ENCODE measurements around the gene SLC29A1. TPM values are rescaled to one million over a fixed set of nuclear protein-coding genes. Genes with fewer than 3 reads are reported as not detected.
"Not testable (repeated sequence)": the region's sequence is repeated elsewhere in the genome, so short reads cannot be mapped to it uniquely, and the experiment has no call there.

The SLC29A1 gene
- total RNA-seq, 2 experiments from 2014 or later = 24.8 to 25.4 TPM

- no peak for DNase-seq
- Mint-ChIP-seq H3K4me1 (peaks cover 22% of the 10 kb centered on the region), H3K9me3 (no peaks in the 10 kb centered on the region), H3K4me3 (no peak overlapping the region), H3K36me3 (ENCODE audit: low read depth) (peaks cover 8% of the 10 kb centered on the region), H3K27me3 (no peaks in the 10 kb centered on the region), H3K27ac (no peak overlapping the region)
- CTCF ChIA-PET = interaction anchor here (1.0 to 1.5 kb wide), 2 partner anchors 9 to 28 kb away, joined by 3 read pairs; no protein-coding TSS in a partner anchor
- POLR2A ChIA-PET = interaction anchor here (1.2 to 6.0 kb wide), 3 partner anchors 8 to 18 kb away, joined by 6 to 48 read pairs (median 6); partner anchors contain the start of gene HSP90AB1
Measured at GRCh38 chr6:44228433-44228832, 5.0 kb downstream of the SLC29A1 start.

- peaks cover 26% of the 10 kb centered on the region for H3K4me1 Mint-ChIP-seq
- POLR2A ChIA-PET = interaction anchor here (1.2 to 6.0 kb wide), 3 partner anchors 7 to 18 kb away, joined by 6 to 48 read pairs (median 6); partner anchors contain the start of gene HSP90AB1
- no peak overlapping the region for H3K27ac Mint-ChIP-seq
- H3K27me3 Mint-ChIP-seq = no peaks in the 10 kb centered on the region
- no peaks in the 10 kb centered on the region for H3K9me3 Mint-ChIP-seq
- peaks cover 8% of the 10 kb centered on the region for H3K36me3 Mint-ChIP-seq (ENCODE audit: low read depth)
- CTCF ChIA-PET = interaction anchor here (1.5 kb wide), 1 partner anchor 28 kb away, joined by 3 read pairs; no protein-coding TSS in a partner anchor
- H3K4me3 Mint-ChIP-seq = no peak overlapping the region
- no peak for DNase-seq
Measured at GRCh38 chr6:44228836-44229235, 5.4 kb downstream of the SLC29A1 start.

DNA sequence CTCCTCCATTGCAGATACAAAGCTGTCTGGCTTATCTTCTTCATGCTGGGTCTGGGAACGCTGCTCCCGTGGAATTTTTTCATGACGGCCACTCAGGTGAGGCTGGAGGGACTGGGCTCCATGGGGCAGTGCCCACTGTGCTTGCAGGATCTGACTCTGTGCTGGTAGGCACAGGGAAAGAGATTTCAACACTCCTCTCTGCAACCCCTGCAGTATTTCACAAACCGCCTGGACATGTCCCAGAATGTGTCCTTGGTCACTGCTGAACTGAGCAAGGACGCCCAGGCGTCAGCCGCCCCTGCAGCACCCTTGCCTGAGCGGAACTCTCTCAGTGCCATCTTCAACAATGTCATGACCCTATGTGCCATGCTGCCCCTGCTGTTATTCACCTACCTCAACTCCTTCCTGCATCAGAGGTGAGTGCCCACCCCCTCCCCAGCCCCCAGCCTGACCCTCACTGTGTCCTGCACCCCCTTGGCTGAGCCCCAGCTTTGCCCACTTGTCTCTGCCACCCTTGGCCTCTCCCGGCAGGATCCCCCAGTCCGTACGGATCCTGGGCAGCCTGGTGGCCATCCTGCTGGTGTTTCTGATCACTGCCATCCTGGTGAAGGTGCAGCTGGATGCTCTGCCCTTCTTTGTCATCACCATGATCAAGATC is 6.1 kb downstream of the SLC29A1 start:
- peaks cover 20% of the 10 kb centered on the region for H3K4me1 Mint-ChIP-seq
- no peak for DNase-seq
- no peak overlapping the region for H3K27ac Mint-ChIP-seq
- H3K36me3 Mint-ChIP-seq (ENCODE audit: low read depth) = peaks cover 8% of the 10 kb centered on the region
- H3K27me3 Mint-ChIP-seq = no peaks in the 10 kb centered on the region
- no peaks in the 10 kb centered on the region for H3K9me3 Mint-ChIP-seq
- no peak overlapping the region for H3K4me3 Mint-ChIP-seq
- POLR2A ChIA-PET = interaction anchor here (2.0 kb wide), 1 partner anchor 18 kb away, joined by 8 read pairs; the partner anchor contains the start of gene HSP90AB1
- CTCF ChIA-PET = no interaction called here

DNA sequence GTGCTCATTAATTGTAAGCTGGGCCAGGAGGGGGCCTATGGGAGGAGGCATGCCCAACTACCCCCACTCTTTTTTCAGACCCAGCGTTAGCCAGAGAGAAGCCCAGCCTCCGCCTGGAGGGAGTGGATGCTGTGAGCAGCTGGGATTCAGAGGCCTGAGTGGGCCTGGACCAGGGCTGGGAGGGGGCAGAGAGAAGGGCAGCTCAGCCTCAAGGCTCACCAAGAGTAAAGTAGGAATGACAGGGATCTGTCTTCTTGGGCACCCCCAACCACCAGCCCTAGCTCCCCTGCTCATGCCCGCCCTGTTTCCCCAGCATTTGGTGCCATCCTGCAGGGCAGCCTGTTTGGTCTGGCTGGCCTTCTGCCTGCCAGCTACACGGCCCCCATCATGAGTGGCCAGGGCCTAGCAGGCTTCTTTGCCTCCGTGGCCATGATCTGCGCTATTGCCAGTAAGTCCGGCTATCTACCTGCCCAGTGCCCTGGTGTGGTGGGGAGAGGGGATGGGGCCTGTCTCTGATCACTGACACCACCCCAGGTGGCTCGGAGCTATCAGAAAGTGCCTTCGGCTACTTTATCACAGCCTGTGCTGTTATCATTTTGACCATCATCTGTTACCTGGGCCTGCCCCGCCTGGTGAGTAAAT is 6.8 kb downstream of the SLC29A1 start:
- no peak overlapping the region for H3K4me3 Mint-ChIP-seq

GRCh38 chr6:44231426-44231825 is 8.0 kb downstream of the SLC29A1 start:
- H3K36me3 Mint-ChIP-seq (ENCODE audit: low read depth); H3K4me3 Mint-ChIP-seq; H3K4me1 Mint-ChIP-seq; H3K27me3 Mint-ChIP-seq; DNase-seq; POLR2A ChIA-PET; H3K9me3 Mint-ChIP-seq; CTCF ChIA-PET; H3K27ac Mint-ChIP-seq: not testable (repeated sequence)

More for the DNA sequence above, 6.8 kb downstream of the SLC29A1 start:
- no peak for DNase-seq
- no peaks in the 10 kb centered on the region for H3K9me3 Mint-ChIP-seq
- peaks cover 8% of the 10 kb centered on the region for H3K36me3 Mint-ChIP-seq (ENCODE audit: low read depth)
- POLR2A ChIA-PET = interaction anchor here (1.1 to 2.0 kb wide), 2 partner anchors 15 to 17 kb away, joined by 4 to 8 read pairs; partner anchors contain the start of gene HSP90AB1
- no peak overlapping the region for H3K27ac Mint-ChIP-seq
- H3K4me1 Mint-ChIP-seq = peaks cover 13% of the 10 kb centered on the region
- CTCF ChIA-PET = no interaction called here
- H3K27me3 Mint-ChIP-seq = no peaks in the 10 kb centered on the region

- Mint-ChIP-seq H3K27me3 (no peaks in the 10 kb centered on the region), H3K9me3 (no peaks in the 10 kb centered on the region), H3K4me1 (peaks cover 21% of the 10 kb centered on the region), H3K27ac (peak overlapping the region; percentile 2), H3K36me3 (ENCODE audit: low read depth) (peaks cover 8% of the 10 kb centered on the region), H3K4me3 (no peak overlapping the region)
- ChIA-PET CTCF (no interaction called here), POLR2A (interaction anchor here (3.6 to 5.6 kb wide), 2 partner anchors 7 to 13 kb away, joined by 23 to 48 read pairs; partner anchors contain the start of genes HSP90AB1 and SLC29A1)
- DNase-seq = no peak
Measured at GRCh38 chr6:44232676-44233566, 9.5 kb downstream of the SLC29A1 start.

DNA sequence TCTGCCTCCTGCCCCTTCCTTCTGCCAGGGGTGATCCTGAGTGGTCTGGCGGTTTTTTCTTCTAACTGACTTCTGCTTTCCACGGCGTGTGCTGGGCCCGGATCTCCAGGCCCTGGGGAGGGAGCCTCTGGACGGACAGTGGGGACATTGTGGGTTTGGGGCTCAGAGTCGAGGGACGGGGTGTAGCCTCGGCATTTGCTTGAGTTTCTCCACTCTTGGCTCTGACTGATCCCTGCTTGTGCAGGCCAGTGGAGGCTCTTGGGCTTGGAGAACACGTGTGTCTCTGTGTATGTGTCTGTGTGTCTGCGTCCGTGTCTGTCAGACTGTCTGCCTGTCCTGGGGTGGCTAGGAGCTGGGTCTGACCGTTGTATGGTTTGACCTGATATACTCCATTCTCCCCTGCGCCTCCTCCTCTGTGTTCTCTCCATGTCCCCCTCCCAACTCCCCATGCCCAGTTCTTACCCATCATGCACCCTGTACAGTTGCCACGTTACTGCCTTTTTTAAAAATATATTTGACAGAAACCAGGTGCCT is 10.2 kb downstream of the SLC29A1 start:
- Mint-ChIP-seq H3K36me3 (ENCODE audit: low read depth) (peaks cover 8% of the 10 kb centered on the region), H3K9me3 (no peaks in the 10 kb centered on the region), H3K4me3 (no peak overlapping the region), H3K27me3 (no peaks in the 10 kb centered on the region), H3K27ac (no peak overlapping the region), H3K4me1 (peaks cover 27% of the 10 kb centered on the region)
- no peak for DNase-seq
- ChIA-PET CTCF (interaction anchor here (0.6 to 3.0 kb wide), 5 partner anchors 9 to 571 kb away, joined by 3 to 26 read pairs (median 5); partner anchors contain the start of genes HSP90AB1, SLC29A1 and SLC35B2), POLR2A (interaction anchor here (3.6 to 5.6 kb wide), 2 partner anchors 8 to 13 kb away, joined by 23 to 48 read pairs; partner anchors contain the start of genes HSP90AB1 and SLC29A1)

- no peak overlapping the region for H3K27ac Mint-ChIP-seq
- DNase-seq = no peak
- ChIA-PET POLR2A (interaction anchor here (1.6 to 5.6 kb wide), 3 partner anchors 9 to 17 kb away, joined by 5 to 48 read pairs (median 23); partner anchors contain the start of genes HSP90AB1 and SLC29A1), CTCF (interaction anchor here (0.6 to 3.0 kb wide), 7 partner anchors 10 to 571 kb away, joined by 3 to 26 read pairs (median 5); partner anchors contain the start of genes HSP90AB1, SLC29A1 and SLC35B2)
- no peaks in the 10 kb centered on the region for H3K27me3 Mint-ChIP-seq
- H3K36me3 Mint-ChIP-seq (ENCODE audit: low read depth) = peaks cover 8% of the 10 kb centered on the region
- peaks cover 29% of the 10 kb centered on the region for H3K4me1 Mint-ChIP-seq
- no peaks in the 10 kb centered on the region for H3K9me3 Mint-ChIP-seq
- no peak overlapping the region for H3K4me3 Mint-ChIP-seq
Measured at GRCh38 chr6:44234101-44235025, 11.0 kb downstream of the SLC29A1 start.

DNA sequence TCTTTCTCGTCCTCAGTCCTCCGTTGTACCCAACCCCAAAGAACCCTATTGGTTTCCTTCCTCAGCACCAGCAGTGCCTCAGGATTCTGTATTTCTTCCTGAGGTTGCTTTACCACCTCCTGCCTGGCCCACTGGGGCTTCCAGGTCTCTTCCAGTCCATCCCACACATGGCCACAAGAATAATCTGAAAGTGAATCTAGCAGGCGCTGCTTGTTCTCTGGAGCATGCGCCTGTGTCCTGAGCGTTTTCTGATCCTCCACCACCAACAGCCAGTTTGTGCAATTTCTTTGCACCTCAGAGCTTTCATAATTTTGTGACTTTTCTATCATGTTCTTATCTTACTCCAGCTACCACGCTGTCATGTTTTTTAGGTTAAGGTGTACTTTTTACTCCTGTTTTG is 11.9 kb downstream of the SLC29A1 start:
- Mint-ChIP-seq H3K4me1 (peaks cover 29% of the 10 kb centered on the region), H3K4me3 (no peak overlapping the region), H3K27ac (peak overlapping the region; percentile 48), H3K36me3 (ENCODE audit: low read depth) (peaks cover 8% of the 10 kb centered on the region), H3K27me3 (no peaks in the 10 kb centered on the region), H3K9me3 (no peaks in the 10 kb centered on the region)
- POLR2A ChIA-PET = interaction anchor here (1.6 to 5.6 kb wide), 3 partner anchors 9 to 16 kb away, joined by 5 to 48 read pairs (median 23); partner anchors contain the start of genes HSP90AB1 and SLC29A1
- CTCF ChIA-PET = interaction anchor here (0.6 to 3.0 kb wide), 6 partner anchors 11 to 139 kb away, joined by 3 to 26 read pairs (median 7); partner anchors contain the start of genes HSP90AB1, SLC29A1 and SLC35B2
- no peak for DNase-seq

DNA sequence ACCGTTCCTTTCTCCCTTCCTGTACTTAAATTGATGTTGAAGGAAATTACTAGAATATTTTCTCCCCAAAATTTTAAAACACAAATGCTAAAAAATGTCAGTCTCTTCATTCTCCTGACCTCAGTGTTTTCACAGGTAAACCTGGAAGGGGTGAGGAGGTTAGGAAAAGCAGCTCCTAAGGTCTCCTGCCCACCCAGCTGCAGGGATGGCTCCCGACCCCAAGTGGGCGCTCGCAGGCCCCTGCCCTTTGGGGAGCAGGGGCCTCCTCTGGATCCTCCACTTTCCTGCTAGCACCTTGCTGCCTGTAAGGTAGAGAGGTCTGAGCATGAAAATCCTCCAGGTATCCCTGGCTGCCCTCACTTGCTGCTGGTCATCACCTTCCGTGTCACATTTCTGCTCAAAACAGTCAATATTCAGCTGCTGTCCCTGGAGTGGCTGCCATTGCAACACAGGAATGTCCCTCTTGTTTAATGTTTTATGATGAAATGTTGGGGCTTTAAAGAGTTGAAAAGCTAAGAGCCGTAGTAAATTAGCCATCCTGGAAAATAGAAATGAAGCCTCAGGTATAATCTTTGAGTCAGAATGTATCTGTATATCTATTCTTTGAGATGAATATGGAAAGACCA is 12.6 kb downstream of the SLC29A1 start:
- DNase-seq = no peak
- CTCF ChIA-PET = interaction anchor here (1.7 to 3.0 kb wide), 5 partner anchors 11 to 63 kb away, joined by 5 to 26 read pairs (median 11); partner anchors contain the start of genes HSP90AB1, SLC29A1 and SLC35B2
- H3K9me3 Mint-ChIP-seq = no peaks in the 10 kb centered on the region
- POLR2A ChIA-PET = interaction anchor here (1.6 to 5.6 kb wide), 3 partner anchors 10 to 16 kb away, joined by 5 to 48 read pairs (median 23); partner anchors contain the start of genes HSP90AB1 and SLC29A1
- H3K36me3 Mint-ChIP-seq (ENCODE audit: low read depth) = peaks cover 2% of the 10 kb centered on the region
- no peaks in the 10 kb centered on the region for H3K27me3 Mint-ChIP-seq
- no peak overlapping the region for H3K4me3 Mint-ChIP-seq
- peaks cover 29% of the 10 kb centered on the region for H3K4me1 Mint-ChIP-seq
- no peak overlapping the region for H3K27ac Mint-ChIP-seq
